Left ventricle myocardium superior (tissue), 1 donor: ENCODE measurements around the gene BRD3OS. TPM values are rescaled to one million over a fixed set of nuclear protein-coding genes. Genes with fewer than 3 reads are reported as not detected.

Experiments
- ATAC-seq: fragments of 200-7000 bp; cut with Tn5 transposase; one replicate; pipeline ENCODE4 v1.9.1; 2020; ENCODE audit warnings: mild to moderate bottlenecking, moderate library complexity
- DNase-seq: peaks from one replicate; pipeline ENCODE4 v3.0.0-alpha.2; 2020
- intact Hi-C: fragments of 100-400 bp; cut with micrococcal nuclease; formaldehyde crosslinking; loops from one replicate; pipeline ENCODE4 v1.11.0; 2022
- total RNA-seq: library from RNA; stranded (reverse); fragmentation: NEBNext Ultra II Directional; extraction: Animal tissue kit (Norgen Biotek cat#: 25700); gene quantifications from one replicate; pipeline ENCODE4 v1.2.1, GENCODE V29; 2021
- donor health status: DM: no; HTN: yes; CAD: no; lungs with severe emphysema.

The BRD3OS gene
- total RNA-seq, 1 donor from 2014 or later, result 4.7 TPM

DNA sequence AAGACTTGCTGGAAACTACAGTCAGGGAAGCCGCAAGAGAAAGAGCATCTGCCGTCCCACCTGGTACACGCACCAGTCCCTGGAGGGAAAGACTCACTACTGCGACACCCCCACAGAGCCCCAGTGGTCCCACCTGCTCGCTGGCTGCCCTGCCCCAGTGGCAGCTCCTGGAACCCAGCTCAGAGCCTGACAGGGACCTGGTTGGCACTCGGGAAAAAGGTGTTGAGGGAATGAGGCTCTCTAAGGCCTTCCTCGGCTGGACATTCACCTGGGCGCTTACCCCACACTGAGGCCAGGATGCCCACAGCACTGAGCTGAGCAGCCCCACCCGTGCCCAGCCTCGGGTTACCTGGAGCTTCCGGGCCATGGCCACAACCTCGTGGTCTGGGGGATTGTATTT, 19.7 kb downstream of the BRD3OS start:
- ATAC-seq (no peak), DNase-seq (no peak)
- intact Hi-C loops, result no loop called here

DNA sequence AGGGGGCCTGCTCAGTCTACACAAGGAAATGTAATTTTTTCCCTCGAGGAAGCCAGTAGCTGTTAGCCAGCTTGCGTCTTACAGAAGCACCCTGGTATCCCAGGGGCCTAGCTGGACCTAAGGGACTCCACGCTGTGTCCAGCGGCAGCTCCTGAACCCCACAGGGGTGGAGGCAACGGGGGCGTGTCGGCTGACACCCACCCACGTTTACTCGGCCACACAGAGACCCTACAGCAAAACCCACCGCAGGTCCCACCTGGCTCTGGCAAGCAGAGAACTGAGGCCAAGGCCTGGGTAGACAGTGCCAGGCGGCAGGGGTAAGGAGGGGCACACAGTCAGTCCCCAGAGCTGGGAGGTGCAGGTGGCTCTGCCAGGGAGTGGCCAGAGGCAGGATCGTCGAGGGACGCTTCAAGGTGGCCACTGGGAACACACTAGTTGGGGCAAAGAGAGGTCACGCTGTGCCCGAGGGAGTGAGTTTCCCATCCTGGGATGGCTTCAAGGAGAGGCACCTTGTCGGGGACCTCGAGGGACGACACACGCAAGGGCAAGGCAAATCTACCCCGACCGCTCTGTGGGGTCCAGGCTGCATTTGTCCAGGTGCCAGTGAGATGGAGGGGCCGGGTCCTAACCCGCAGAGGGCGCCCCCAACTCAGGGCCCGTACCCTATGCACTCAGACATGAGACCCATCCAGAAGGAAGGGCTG, 20.7 kb downstream of the BRD3OS start:
- ATAC-seq (no peak), DNase-seq (no peak)
- intact Hi-C loops, result no loop called here

DNA sequence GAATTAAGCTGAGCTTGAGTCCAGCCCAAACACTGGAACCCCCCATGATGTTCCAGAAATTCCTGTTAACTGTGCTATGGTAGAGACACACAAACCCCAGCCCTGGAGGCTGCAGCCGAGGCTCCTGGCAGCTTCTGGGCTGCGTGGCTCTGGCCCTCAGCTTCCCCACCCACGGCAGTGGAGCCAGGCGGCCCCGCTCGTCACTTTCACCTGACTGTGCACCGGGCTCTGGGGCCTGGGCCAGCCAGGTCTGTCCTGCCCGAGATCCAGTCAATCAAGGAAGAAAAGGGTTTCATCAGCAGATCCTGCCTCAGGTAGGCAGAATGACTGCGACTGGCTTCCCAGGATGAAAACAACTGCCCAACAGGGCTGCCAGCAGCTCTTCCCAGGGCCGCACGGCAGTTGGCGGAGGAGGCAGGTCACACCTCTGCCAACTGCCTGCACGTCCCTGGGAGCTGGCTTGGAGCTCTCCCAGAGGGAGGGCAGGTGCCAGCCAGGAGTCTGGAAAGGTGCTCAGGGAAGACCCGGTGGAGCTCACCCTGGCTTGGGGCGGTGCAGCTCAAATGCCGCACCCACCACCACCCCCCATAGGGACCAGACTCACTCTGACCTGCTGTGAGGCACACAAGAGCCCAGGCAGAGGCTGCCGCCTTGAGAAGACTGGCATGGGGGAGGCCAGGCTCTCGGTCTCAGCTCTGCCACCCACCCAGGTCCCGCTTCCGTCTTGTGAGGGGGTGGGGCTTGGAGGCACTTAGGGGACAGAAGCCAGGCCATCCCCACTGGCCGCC, 21.8 kb downstream of the BRD3OS start:
- peak; percentile 51 for ATAC-seq
- intact Hi-C loops, result no loop called here
- peak; percentile 59 for DNase-seq

DNA sequence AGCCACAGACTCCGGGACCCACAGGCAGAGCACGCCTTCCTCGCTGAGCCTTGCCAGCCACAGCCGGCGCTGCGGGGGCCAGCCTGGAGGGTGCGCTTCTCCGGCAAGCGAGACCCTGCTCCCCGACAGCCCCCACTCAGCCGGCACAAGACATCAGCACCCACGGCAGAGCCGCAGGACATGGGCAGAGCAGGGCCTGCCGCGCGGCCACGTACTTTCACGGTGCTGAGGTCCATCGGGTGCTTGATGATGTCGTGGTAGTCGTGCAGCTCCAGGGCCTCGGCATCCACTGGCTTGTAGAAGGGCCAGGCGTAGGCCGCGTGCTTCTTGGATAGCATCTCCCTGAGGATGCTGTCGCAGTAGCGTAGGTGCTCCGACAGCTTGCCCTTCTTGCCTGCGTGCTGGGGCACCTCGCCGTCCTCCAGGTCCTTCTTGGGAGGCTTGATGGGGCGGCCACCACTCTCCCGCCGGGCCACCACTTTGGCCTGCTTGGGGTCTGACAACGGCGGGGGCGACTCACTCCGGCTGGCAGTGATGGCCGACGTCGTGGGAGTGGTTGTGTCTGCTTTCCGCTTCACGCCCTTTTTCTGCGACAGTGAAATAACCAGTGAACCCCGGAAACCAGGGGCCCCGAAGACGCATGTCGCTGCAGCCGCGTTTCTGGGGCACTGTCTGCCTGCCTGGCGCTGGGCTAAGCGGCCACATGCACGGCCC, 22.7 kb downstream of the BRD3OS start:
- no peak for ATAC-seq
- no peak for DNase-seq
- intact Hi-C loops, result no loop called here

DNA sequence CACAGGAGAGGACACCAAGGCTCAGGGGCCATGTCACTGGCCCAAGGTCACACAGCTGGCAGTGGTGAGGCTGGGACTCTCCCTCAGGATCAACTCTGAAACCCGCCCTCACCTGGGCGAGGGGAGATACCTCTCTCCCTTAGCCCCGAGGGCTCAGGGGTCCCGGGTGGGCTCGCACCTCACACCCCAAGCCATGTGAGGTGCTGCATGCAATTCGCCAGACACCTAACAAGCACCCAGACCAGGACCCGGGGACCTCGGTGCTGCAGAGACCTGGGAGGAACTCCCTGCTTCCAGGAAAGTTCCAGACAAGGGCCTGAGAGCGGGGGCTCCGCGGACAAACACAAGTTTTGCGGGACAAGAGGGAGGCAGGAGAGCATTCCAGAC, 23.3 kb downstream of the BRD3OS start:
- DNase-seq (no peak), ATAC-seq (no peak)
- intact Hi-C loops, result no loop called here

DNA sequence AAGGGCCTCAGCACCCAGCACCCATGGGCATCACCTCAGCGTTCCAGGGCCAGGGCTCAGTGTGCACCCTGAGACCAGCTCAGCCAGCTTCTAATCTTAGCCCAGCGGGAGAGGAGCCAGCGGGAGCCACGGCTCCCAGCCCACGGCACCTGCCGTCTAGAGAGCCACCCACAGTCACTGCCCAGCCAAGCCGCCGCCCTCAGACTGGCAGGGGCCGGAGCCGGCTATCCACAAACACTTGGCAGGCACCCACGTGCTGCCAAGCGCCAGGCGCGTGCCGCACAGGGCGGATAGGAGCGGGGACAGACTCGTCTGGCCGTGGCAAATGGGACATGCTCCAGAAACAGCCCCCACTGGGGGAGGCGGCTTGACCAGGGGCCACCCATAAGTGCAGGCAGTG, 24.0 kb downstream of the BRD3OS start:
- peak; percentile 91 for ATAC-seq
- intact Hi-C loops, result no loop called here
- DNase-seq, result peak; percentile 88

DNA sequence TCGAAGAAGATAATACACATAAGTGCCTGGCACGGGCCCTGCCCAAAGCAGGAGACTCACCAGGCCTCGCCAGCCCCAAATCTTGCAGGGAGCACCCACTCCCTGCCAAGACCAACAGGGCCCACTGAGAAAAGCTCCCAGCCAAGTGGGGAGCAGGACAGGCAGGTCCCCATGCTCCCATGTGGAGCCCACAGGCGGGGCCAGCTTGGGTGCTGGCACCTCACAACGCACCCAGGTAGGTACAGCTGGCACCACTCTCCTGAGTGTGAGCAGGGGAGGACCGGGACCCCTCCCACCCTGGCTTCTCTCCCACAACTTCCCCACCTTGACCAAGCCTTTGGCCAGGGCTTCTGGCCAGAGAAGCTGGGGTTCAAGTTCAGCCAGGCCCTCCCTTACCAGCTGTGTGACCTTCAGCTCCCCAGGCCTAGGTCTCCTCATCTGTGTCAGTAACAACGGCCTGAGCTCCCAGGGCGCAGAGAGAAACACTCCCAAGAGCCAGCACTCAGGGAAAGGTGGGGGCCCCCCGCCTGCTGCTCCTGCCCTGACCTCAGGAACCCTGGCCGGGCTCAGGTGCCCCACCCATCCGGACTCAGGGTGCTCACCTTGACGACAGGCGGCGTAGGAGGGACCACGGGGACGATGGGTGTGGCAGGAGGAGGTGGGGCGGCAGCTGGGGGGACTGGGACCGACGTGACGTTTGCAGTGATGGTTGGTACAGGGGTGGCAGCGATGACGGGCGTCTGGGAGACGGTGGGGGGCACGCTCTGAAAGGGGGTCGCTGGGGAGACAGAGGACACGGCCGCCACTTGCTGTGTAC, 24.7 kb downstream of the BRD3OS start:
- intact Hi-C loops, result no loop called here
- DNase-seq (peak; percentile 22), ATAC-seq (no peak)

DNA sequence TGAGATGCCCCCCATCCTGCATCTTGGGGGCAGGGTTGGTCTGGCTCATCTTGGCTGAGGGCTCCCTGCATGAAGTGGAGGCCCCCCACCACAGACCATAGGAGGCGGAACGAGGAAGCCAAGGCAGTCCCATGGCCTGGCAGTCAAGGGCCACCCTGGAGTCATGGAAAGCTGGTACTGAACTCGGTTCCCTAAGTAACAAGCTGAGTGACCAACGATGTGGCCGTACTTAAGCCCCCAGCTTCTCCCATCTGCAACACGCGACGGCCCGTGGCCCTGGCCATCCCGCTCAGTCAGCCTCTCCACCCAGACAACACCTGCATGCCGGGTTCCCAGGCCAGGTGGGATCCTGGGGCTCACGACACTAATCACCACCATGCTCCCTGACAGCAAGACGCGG, 25.4 kb downstream of the BRD3OS start:
- intact Hi-C loops, result no loop called here
- no peak for ATAC-seq
- peak; percentile 15 for DNase-seq

DNA sequence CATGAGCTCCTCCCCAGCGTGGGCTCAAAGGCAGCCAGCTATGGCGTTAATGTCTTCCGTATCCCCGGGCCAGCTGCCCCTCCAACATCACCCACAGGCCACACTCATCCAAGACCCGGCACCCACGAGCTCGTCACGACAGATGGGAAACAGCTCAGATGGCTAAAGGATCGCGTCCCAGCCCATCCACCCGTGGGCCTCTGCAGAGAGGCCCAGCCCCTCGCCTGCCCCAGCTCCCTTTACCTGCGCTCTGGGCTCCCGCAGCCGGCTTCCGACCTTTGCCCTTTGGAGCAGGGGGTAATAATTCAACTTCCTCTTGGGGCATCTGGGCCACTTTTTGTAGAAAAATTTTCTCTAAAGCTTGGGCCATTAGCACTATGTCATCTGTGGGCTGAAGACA, 26.0 kb downstream of the BRD3OS start:
- DNase-seq (peak; percentile 17), ATAC-seq (no peak)
- intact Hi-C loops, result no loop called here

DNA sequence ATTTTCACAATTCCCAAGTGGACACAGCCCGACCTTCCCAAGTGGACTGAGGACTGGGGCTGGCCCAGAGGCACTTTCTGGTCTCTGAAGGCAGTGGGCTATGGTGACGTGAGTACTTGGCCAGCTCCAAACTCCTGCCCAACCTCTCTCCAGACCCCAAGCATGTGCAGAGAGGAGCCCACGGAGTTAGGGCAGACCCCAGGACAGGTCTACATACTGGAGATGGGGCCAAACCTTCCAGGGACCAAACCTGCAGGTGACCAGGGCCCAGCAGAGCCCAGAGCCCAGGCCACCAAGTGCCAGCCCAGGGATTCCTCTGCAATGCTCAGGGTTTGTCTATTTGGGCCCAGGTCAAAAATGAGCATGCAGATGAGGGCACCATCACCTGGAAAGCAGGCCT, 27.2 kb downstream of the BRD3OS start:
- ATAC-seq (no peak), DNase-seq (peak; percentile 11)
- intact Hi-C loops, result no loop called here

DNA sequence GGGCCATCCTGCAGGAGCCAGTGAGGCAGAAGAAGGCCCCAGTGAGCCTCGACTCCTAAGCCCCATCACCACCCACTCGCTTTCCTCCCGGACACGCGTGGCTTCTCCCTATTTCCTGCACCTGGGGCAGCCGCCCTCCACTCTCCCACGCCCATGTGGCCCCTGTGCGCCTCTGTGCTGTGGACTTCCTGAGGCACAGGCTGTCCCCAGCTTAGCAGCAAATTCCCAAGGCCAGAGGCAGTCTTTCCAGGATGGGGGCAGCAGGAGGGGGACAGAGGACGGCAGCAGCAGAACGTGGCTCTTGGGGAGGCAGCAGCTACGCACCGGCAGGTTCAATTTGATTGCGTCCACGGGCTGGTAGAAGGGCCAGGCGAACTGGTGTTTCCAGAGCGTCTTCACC, 27.7 kb downstream of the BRD3OS start:
- DNase-seq (no peak), ATAC-seq (no peak)
- intact Hi-C loops, result no loop called here

DNA sequence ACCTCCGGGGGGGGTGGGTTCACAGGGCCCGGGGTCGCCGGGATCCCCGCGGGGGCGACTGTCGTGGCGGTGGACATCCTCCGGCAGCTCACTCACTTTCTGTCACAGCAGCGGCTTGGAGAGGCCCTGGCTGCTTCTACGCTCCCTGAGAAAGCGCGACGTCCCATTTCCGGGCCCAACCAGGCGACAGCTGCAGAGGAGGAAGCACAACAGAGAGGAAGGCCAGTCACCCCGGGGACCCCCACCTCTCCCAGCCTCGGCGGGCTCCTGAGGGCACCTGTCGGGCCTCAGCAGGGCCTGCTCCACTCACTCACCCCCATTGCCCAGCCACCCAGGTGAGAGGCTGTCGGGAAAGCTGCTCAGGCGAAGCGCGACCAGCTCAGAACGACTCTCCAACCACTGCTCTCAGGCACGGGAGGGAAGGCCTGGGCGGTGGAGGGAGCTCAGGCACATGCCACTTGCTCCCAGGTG, 28.2 kb downstream of the BRD3OS start:
- intact Hi-C loops, result no loop called here
- ATAC-seq, result no peak
- DNase-seq, result peak; percentile 29

DNA sequence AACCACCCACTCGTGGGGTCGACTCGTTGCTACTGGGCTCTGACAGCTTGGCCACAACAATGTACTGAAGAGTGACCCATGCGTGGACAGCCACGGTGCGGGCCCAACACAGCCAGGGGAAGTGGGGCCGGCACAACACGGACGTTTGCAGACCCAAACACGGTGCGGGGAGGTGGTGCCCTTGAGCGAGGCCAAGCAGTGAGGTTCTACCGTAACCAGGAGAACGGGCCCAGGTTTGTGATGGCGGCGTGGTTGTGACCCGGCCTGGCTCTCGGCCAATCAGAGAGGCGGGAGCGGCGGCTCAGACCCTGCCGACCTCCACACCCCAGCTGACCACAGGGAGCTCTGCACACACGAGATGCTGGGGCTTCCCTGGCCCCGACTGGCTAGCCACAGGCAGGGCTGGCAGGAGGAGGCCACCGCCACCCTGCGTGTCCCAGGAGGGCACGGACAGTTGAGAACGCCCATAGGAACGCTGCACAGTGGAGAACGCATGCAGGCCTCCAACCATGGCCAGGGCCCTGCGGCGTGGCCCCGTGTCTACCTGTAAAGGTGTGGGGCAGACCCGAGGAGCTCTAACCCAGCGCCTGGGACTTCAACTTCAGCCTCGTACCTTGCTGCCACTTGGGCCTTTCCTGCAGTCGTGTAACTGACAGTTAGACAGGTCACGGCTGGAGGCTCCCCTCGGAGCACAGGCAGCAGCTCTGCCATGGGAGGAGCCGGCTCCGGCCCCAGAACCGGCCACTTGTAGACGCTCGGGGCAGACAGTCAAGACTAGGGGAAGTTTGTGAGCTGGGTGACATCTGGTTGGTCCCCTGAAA, 28.9 kb downstream of the BRD3OS start:
- peak; percentile 29 for DNase-seq
- ATAC-seq, result no peak
- intact Hi-C loops, result no loop called here

DNA sequence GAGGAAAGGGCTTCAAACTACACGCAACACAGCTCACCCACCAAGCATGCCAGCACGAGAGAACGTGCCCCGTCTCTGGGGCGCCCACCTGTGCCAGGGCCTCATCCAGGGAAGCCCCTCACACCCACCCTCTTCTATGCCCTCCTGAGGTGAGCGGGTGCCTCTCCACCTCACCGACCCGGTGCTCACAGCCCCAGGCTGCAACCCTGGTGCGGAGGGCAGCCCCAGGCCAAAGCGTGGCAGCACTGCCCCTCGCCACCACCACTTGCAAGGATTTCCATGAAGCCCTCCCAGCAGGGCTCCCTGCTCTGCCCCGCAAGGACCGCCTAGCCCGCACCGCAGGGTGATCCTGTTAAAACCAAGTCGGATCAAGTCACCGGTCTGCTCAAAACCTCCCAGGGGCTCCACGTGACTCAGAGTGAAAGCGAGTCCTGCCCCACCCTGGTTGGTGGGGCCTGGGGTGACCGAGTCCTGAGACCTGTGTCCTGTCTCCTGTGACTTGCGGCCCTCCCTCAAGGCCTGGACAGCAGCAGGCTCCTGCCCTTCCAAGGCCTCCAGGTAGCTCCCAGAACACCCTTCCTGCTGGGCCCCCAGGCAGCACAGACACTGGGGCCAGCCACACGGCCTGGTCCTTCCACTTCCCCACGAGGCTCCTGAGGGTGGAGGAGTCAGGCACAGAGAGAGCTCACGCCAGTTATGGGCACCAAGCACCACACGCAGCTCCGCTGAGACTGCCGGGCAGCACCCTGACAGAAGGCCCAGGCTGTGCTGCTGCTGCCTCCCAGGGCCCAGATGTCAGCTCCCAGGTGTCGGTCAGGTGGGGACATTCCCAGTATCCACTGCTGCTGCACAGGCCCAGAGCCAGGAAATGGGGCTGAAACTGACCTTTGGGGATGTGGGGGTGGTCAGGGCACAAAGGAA, 29.9 kb downstream of the BRD3OS start:
- intact Hi-C loops, result no loop called here
- peak; percentile 16 for DNase-seq
- ATAC-seq, result peak; percentile 2

DNA sequence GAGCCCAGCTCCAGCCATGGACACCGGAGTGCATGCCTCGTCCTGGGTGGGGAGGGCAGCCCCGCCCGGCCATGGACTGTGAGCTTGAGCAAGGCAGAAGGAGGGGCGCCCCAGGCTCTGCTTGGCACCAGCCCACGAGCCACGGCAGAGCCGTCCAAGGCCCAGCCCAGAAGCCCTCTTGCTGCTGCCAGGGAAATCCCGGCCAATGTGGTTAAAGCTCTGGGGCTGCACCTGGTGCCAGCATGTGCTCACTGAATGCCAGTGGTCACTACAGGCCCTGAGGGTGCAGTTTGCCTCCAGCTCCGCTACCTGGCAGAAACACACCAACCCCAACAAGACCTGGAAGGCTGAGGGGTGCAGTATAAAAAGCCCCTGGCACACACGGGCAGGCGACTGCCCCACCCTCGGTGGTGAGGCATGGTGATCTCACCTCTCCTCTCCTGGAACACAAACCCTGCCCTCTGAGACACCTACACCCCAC, 30.7 kb downstream of the BRD3OS start:
- DNase-seq (peak; percentile 89), ATAC-seq (peak; percentile 92)
- intact Hi-C loops, result no loop called here

DNA sequence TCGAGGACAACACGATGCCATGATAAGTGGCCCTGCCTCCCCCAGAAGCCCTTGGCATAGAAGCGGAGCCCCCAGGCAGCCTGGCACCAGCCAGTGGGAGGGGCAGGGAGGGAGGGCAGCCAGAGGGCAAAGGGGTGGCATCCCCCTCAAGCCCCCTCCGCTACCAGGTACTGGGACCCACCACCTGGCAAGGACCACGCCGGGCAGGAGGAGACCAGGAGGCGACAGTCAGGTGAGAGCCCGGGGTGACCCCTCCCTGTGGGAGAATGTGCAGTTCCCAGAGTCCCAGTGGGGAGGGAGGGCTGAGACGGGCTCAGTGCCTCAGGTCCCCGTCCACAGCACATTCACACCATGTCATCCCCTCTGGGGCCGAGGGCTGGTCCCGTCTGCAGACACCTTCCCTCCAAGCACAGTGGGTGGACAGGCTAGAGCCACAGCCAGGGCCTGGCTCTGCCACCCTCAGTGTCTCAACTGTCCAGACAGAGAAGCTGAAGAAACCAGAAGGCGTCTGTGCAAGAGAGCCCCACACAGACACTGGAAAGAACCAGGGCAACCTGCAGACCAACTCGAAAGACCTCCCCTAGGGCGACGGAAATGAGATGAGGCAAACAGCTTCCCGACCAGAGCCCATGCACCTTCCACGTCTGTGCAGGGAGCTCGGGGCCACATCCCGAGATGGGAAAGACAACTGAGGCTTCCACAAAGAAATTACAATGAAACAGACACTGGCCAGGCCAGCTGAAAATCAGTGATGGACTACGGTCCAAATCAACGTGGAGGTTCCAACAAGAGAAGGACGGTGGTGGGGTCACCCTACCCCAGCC, 31.4 kb downstream of the BRD3OS start:
- intact Hi-C loops, result no loop called here
- ATAC-seq (peak; percentile 3), DNase-seq (no peak)

DNA sequence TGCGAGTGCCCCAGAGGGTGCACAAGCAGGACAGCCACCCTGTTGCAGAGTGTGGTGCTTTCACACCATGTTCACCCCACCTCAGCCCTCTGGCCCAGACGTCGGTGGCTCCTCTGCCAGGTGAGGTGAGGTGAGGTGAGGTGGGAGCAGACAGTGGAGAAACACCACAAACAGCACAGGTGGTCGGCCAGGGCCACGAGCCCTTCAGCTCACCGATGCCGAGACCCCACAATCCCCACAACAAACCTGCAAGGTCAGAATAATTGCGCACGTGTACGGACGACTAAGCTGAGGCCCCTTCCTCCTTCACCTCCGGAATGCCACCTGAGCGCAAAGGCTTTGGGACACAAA, 32.0 kb downstream of the BRD3OS start:
- DNase-seq, result no peak
- no peak for ATAC-seq
- intact Hi-C loops, result no loop called here
